HepG2 (cell line): ENCODE results near the gene CUL7. TPM values are rescaled to one million over a fixed set of nuclear protein-coding genes. Genes with fewer than 3 reads are reported as not detected.

ENCODE experiments used
- ATF1 ChIP-seq: IDR thresholded peaks from 2 replicates; pipeline ENCODE4 v1.6.1; 2016; ENCODE audit warnings: mild to moderate bottlenecking, control low read depth
- MAFK ChIP-seq, 2 experiments: IDR thresholded peaks in 1 of 2; conservative IDR thresholded peaks in 1 of 2; 2 replicates each; pipeline ENCODE4 v1.6.1; 2011; ENCODE audit warnings: improper control_type of control experiment in 2 of 2, low read length in 2 of 2
- REXO4 ChIP-seq: sonication (generic); formaldehyde crosslinking; IDR thresholded peaks from 2 replicates; pipeline ENCODE4 v1.8.0; 2022; ENCODE audit warnings: missing genetic modification reagents, mild to moderate bottlenecking, borderline replicate concordance
- ZFP90 ChIP-seq: sonication (generic); formaldehyde crosslinking; IDR thresholded peaks from 2 replicates; pipeline ENCODE4 v1.8.0; 2022; ENCODE audit warnings: missing genetic modification reagents, mild to moderate bottlenecking, inconsistent platforms, borderline replicate concordance
- ZNF256 ChIP-seq: sonication (generic); formaldehyde crosslinking; conservative IDR thresholded peaks from 2 replicates; pipeline ENCODE4 v1.4.0; 2020; ENCODE audit warnings: missing genetic modification reagents
- ZNF329 ChIP-seq: sonication (generic); formaldehyde crosslinking; IDR thresholded peaks from 2 replicates; pipeline ENCODE4 v1.9.0; 2021; ENCODE audit warnings: low read depth, mild to moderate bottlenecking, missing genetic modification reagents
- ZNF460 ChIP-seq: sonication (generic); formaldehyde crosslinking; IDR thresholded peaks from 2 replicates; pipeline ENCODE4 v1.5.1; 2020; ENCODE audit warnings: missing genetic modification reagents, mild to moderate bottlenecking, borderline replicate concordance
- ZNF557 ChIP-seq: sonication (generic); formaldehyde crosslinking; IDR thresholded peaks from 2 replicates; pipeline ENCODE4 v1.4.0; 2020; ENCODE audit warnings: missing genetic modification reagents
- ZNF850 ChIP-seq: sonication (generic); formaldehyde crosslinking; conservative IDR thresholded peaks from 2 replicates; pipeline ENCODE4 v1.9.0; 2021; ENCODE audit warnings: mild to moderate bottlenecking, missing genetic modification reagents
- polyA plus RNA-seq, 8 experiments: library from polyadenylated mRNA; depleted of rRNA in 3 of 8; stranded (reverse) in 7 of 8; unstranded in 1 of 8; fragments of >200 nt; fragmentation: Illumina TruSeq in 4 of 8; extraction: Trizol in 4 of 8; gene quantifications; 2 replicates each; pipeline versions ENCODE4 v1.2.1 to v1.2.3, GENCODE V29; 2011 to 2016; ENCODE audit warnings: low read depth in 4 of 8, missing spikeins in 1 of 8, mixed read lengths in 1 of 8; ENCODE audit not compliant: insufficient read depth in 1 of 8
- total RNA-seq, 5 experiments: library from RNA; depleted of rRNA; stranded (reverse); fragments of >200 nt; fragmentation: Illumina TruSeq; extraction: Trizol; gene quantifications; 2 replicates each; pipeline ENCODE4 v1.2.3, GENCODE V29; 2016; ENCODE audit warnings: low read depth in 1 of 5
- TF ChIP-seq, protein P1 (sequence below): sonication (generic); formaldehyde crosslinking; conservative IDR thresholded peaks from 2 replicates; pipeline ENCODE4 v1.5.0; 2020; ENCODE audit warnings: missing genetic modification reagents
- TF ChIP-seq, protein P2 (sequence below): sonication (generic); formaldehyde crosslinking; IDR thresholded peaks from 2 replicates; pipeline ENCODE4 v1.5.0; 2020; ENCODE audit warnings: missing genetic modification reagents, mild to moderate bottlenecking, borderline replicate concordance
- TF ChIP-seq, protein P3 (sequence below): sonication (generic); formaldehyde crosslinking; IDR thresholded peaks from 2 replicates; pipeline ENCODE4 v1.8.0; 2022; ENCODE audit warnings: mild to moderate bottlenecking, missing genetic modification reagents
- TF ChIP-seq, protein P4 (sequence below): sonication (generic); formaldehyde crosslinking; IDR thresholded peaks from 2 replicates; pipeline ENCODE4 v1.5.1; 2020; ENCODE audit warnings: mild to moderate bottlenecking, missing genetic modification reagents
- TF ChIP-seq, protein P5 (sequence below): sonication (generic); formaldehyde crosslinking; conservative IDR thresholded peaks from 2 replicates; pipeline ENCODE4 v1.4.0; 2020; ENCODE audit warnings: missing genetic modification reagents

Gene CUL7
- total and polyA plus RNA-seq, 2 of the 13 experiments (the other 11 are each of a cell fraction or from before 2014, with no cell fraction given) = 32.0 to 60.7 TPM

DNA sequence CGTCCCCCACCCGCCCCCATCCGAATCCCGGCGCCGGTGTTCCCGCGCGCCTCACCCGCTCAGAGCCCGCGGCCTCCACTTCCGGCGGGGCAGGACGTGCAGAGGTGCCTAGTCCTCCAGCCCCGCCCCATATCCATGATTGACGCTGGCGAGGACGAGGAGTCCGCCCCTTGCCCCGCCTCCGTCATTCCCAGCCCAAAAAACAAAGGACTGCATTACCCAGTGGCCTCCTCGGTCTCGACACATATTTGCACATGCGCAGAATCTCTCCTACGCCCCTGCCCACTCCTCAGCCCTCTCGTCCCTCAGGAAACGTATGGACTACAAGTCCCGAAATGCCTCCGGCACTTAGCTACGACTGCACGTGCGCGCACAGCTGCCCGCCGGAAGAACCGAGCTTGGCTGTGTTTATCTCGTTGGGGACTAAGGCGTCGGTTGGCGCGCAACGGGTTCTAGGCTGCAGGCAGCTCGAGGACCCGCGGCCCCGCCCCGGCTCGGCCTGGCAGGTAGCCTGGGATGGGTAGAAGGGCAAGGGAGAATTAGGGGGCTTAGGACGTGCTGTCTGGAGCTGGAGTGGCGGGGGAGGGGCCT lies 39.7 kb downstream of the CUL7 start, which contains the start of the genes KLHDC3 and MEA1 (continued):
- TF ChIP-seq, protein P1, sequence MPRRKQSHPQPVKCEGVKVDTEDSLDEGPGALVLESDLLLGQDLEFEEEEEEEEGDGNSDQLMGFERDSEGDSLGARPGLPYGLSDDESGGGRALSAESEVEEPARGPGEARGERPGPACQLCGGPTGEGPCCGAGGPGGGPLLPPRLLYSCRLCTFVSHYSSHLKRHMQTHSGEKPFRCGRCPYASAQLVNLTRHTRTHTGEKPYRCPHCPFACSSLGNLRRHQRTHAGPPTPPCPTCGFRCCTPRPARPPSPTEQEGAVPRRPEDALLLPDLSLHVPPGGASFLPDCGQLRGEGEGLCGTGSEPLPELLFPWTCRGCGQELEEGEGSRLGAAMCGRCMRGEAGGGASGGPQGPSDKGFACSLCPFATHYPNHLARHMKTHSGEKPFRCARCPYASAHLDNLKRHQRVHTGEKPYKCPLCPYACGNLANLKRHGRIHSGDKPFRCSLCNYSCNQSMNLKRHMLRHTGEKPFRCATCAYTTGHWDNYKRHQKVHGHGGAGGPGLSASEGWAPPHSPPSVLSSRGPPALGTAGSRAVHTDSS (CRISPR knock-in tag) = no peak
- TF ChIP-seq, protein P2, sequence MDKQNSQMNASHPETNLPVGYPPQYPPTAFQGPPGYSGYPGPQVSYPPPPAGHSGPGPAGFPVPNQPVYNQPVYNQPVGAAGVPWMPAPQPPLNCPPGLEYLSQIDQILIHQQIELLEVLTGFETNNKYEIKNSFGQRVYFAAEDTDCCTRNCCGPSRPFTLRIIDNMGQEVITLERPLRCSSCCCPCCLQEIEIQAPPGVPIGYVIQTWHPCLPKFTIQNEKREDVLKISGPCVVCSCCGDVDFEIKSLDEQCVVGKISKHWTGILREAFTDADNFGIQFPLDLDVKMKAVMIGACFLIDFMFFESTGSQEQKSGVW = no peak
- TF ChIP-seq, protein P3, sequence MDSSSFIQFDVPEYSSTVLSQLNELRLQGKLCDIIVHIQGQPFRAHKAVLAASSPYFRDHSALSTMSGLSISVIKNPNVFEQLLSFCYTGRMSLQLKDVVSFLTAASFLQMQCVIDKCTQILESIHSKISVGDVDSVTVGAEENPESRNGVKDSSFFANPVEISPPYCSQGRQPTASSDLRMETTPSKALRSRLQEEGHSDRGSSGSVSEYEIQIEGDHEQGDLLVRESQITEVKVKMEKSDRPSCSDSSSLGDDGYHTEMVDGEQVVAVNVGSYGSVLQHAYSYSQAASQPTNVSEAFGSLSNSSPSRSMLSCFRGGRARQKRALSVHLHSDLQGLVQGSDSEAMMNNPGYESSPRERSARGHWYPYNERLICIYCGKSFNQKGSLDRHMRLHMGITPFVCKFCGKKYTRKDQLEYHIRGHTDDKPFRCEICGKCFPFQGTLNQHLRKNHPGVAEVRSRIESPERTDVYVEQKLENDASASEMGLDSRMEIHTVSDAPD (CRISPR knock-in tag) = no peak
- TF ChIP-seq ZNF329 (CRISPR knock-in tag) (no peak), ZFP90 (peak; percentile 79; the same call in 1 of the 2 replicates), ZNF460 (CRISPR knock-in tag) (no peak), REXO4 (no peak), MAFK (conservative IDR thresholded peaks at IDR 0.05 in 1 of 2, IDR thresholded peaks at IDR 0.05 in 1 of 2; ENCODE audit: low read length in 2 of 2) (0 out of 4 replicates have a peak, but pooled peaks have one; percentile 17 to 29), ZNF850 (CRISPR knock-in tag) (no peak), ATF1 (CRISPR knock-in tag) (peak; percentile 84), ZNF557 (CRISPR knock-in tag) (no peak), ZNF256 (CRISPR knock-in tag) (no peak)
- TF ChIP-seq, protein P4, sequence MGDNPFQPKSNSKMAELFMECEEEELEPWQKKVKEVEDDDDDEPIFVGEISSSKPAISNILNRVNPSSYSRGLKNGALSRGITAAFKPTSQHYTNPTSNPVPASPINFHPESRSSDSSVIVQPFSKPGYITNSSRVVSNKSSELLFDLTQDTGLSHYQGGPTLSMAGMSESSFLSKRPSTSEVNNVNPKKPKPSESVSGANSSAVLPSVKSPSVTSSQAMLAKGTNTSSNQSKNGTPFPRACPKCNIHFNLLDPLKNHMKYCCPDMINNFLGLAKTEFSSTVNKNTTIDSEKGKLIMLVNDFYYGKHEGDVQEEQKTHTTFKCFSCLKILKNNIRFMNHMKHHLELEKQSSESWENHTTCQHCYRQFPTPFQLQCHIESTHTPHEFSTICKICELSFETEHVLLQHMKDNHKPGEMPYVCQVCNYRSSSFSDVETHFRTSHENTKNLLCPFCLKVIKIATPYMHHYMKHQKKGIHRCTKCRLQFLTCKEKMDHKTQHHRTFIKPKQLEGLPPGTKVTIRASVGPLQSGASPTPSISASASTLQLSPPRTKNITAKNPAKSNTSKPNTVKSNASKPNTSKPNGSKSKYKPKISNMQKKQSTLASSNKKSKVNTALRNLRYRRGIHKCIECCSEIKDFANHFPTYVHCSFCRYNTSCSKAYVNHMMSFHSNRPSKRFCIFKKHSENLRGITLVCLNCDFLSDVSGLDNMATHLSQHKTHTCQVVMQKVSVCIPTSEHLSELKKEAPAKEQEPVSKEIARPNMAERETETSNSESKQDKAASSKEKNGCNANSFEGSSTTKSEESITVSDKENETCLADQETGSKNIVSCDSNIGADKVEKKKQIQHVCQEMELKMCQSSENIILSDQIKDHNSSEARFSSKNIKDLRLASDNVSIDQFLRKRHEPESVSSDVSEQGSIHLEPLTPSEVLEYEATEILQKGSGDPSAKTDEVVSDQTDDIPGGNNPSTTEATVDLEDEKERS (CRISPR knock-in tag) = no peak
- TF ChIP-seq, protein P5, sequence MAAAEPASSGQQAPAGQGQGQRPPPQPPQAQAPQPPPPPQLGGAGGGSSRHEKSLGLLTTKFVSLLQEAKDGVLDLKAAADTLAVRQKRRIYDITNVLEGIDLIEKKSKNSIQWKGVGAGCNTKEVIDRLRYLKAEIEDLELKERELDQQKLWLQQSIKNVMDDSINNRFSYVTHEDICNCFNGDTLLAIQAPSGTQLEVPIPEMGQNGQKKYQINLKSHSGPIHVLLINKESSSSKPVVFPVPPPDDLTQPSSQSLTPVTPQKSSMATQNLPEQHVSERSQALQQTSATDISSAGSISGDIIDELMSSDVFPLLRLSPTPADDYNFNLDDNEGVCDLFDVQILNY (CRISPR knock-in tag) = peak; percentile 25; the same call in 1 of the 2 replicates
